HEK293T (cell line): Measurements from ENCODE around the gene PLCH2.

Experiments used
- CTCF ChIA-PET: fragments of 350-600 bp; formaldehyde crosslinking; extraction: SDS; loops from one replicate; lab custom pipeline; 2021; ENCODE audit warnings: antibody characterized with exemption, inconsistent platforms; lab: Yijun Ruan, JAX
- POLR2A ChIA-PET: fragments of 350-600 bp; formaldehyde crosslinking; extraction: SDS; loops from one replicate; lab custom pipeline; 2020; ENCODE audit warnings: antibody characterized with exemption, inconsistent platforms; lab: Yijun Ruan, JAX
- DNase-seq: peaks from one replicate; pipeline ENCODE4 v3.0.0; 2012; ENCODE audit warnings: mixed read lengths; ENCODE audit errors: extremely low spot score
- ARNT ChIP-seq: fragments of 450-650 bp; IDR thresholded peaks from 2 replicates; pipeline ENCODE4 v1.6.1; 2017; ENCODE audit warnings: mild to moderate bottlenecking
- BHLHE40 ChIP-seq: fragments of 450-650 bp; IDR thresholded peaks from 2 replicates; pipeline ENCODE4 v1.6.1; 2016; ENCODE audit warnings: mild to moderate bottlenecking, moderate library complexity, borderline replicate concordance
- CTBP1 ChIP-seq: fragments of 450-650 bp; IDR thresholded peaks from 2 replicates; pipeline ENCODE4 v1.6.1; 2016; ENCODE audit warnings: borderline replicate concordance
- ELF4 ChIP-seq: fragments of 450-650 bp; IDR thresholded peaks from 2 replicates; pipeline ENCODE4 v1.6.1; 2017; ENCODE audit warnings: antibody characterized with exemption
- FOXA1 ChIP-seq: fragments of 450-650 bp; IDR thresholded peaks from 2 replicates; pipeline ENCODE4 v1.6.1; 2016; ENCODE audit warnings: mild to moderate bottlenecking
- FOXK2 ChIP-seq: fragments of 450-650 bp; IDR thresholded peaks from 2 replicates; pipeline ENCODE4 v1.6.1; 2016; ENCODE audit warnings: mild to moderate bottlenecking
- FOXM1 ChIP-seq: fragments of 450-650 bp; IDR thresholded peaks from 2 replicates; pipeline ENCODE4 v1.6.1; 2017; ENCODE audit warnings: mild to moderate bottlenecking, borderline replicate concordance
- HDGF ChIP-seq: fragments of 450-650 bp; IDR thresholded peaks from 2 replicates; pipeline ENCODE4 v1.6.1; 2017; ENCODE audit warnings: antibody characterized with exemption, borderline replicate concordance
- L3MBTL2 ChIP-seq: fragments of 450-650 bp; conservative IDR thresholded peaks from 2 replicates; pipeline ENCODE4 v1.6.1; 2016; ENCODE audit warnings: mild to moderate bottlenecking
- LEF1 ChIP-seq: fragments of 450-650 bp; IDR thresholded peaks from 2 replicates; pipeline ENCODE4 v1.6.1; 2017; ENCODE audit warnings: mild to moderate bottlenecking, borderline replicate concordance
- NFRKB ChIP-seq: fragments of 450-650 bp; IDR thresholded peaks from 2 replicates; pipeline ENCODE4 v1.6.1; 2016; ENCODE audit warnings: mild to moderate bottlenecking, moderate library complexity
- SP1 ChIP-seq: fragments of 450-650 bp; IDR thresholded peaks from 2 replicates; pipeline ENCODE4 v1.6.1; 2017
- SUZ12 ChIP-seq: fragments of 450-650 bp; IDR thresholded peaks from 2 replicates; pipeline ENCODE4 v1.6.1; 2016; ENCODE audit warnings: mild to moderate bottlenecking
- TARDBP ChIP-seq: fragments of 450-650 bp; IDR thresholded peaks from 2 replicates; pipeline ENCODE4 v1.6.1; 2016
- ZNF384 ChIP-seq: fragments of 450-650 bp; IDR thresholded peaks from 2 replicates; pipeline ENCODE4 v1.6.1; 2016
- TF ChIP-seq, protein P1 (sequence below): fragments of 450-650 bp; IDR thresholded peaks from 2 replicates; pipeline ENCODE4 v1.6.1; 2016

Gene PLCH2

DNA sequence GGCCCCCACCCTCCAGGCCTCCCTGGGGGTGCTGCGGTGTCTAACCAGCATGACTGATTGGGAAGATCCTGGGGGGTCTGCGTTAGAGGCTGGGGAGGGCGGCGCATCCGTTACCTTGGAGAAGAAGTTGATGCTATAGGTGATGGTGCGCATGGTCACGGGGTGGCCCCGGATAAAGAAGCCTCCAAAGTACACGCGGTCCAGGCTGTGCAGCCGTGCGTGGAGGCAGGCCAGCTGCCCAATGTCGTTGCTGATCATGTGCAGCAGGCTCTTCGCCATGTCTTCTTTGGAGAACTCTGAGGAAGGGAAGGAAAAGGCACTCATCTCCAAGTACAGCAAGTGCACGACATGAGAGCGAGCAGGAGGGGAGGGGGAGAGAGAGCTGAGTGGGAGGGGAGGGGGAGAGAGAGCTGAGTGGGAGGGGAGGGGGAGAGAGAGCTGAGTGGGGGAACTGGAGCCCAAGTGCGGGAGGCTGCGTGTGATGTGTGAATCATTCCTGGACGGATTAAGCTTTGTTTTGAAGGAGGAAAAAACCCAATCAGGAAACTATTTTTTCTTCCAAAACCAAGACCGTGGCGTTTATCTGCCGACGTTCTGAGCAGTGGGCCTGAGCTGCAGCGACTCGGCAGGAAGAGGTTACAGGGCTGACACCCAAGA is 43.1 kb downstream of the PLCH2 start:
- CTCF ChIA-PET = interaction anchor here (1.3 kb wide), 1 partner anchor 28 kb away, joined by 3 read pairs; no protein-coding TSS in a partner anchor
- no peak for DNase-seq
- no peak for TF ChIP-seq BHLHE40
- no peak for TF ChIP-seq ARNT
- TF ChIP-seq, protein P1, sequence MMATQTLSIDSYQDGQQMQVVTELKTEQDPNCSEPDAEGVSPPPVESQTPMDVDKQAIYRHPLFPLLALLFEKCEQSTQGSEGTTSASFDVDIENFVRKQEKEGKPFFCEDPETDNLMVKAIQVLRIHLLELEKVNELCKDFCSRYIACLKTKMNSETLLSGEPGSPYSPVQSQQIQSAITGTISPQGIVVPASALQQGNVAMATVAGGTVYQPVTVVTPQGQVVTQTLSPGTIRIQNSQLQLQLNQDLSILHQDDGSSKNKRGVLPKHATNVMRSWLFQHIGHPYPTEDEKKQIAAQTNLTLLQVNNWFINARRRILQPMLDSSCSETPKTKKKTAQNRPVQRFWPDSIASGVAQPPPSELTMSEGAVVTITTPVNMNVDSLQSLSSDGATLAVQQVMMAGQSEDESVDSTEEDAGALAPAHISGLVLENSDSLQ = no peak
- no peak for TF ChIP-seq SUZ12
- TF ChIP-seq TARDBP = no peak
- POLR2A ChIA-PET = no interaction called here

DNA sequence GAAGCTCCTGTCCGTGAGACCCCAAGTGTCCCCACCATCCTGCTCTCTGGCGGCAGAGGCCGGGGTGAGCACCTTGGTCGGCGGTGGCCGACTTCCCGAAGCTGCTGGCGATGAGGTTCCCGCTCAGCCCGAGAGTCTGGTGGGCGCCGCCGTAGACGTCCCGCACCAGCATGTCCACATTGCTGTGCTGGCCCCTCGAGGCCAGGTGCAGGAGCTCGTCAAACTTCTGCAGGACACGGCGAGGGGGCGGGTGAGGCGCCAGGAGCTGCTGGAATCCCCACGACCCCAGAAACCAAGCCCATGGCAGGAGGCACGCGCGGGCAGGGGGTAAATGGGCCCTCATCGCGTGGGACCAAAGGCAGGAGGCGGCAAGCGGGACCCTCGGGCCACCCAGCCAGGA is 43.6 kb downstream of the PLCH2 start:
- TF ChIP-seq LEF1 = no peak
- TF ChIP-seq, protein P1 = no peak
- TF ChIP-seq NFRKB = no peak
- TF ChIP-seq HDGF = no peak
- TF ChIP-seq SP1 = no peak
- TF ChIP-seq TARDBP = no peak
- TF ChIP-seq FOXM1 = no peak
- no peak for TF ChIP-seq CTBP1
- TF ChIP-seq ELF4 = no peak
- no peak for TF ChIP-seq SUZ12
- no peak for TF ChIP-seq FOXK2
- TF ChIP-seq ZNF384 = no peak
- TF ChIP-seq ARNT = no peak
- no peak for TF ChIP-seq FOXA1
- ChIA-PET POLR2A (interaction anchor here (0.8 kb wide), 1 partner anchor 14 kb away, joined by 3 read pairs; no protein-coding TSS in a partner anchor), CTCF (interaction anchor here (1.3 kb wide), 1 partner anchor 27 kb away, joined by 3 read pairs; no protein-coding TSS in a partner anchor)
- DNase-seq = no peak

DNA sequence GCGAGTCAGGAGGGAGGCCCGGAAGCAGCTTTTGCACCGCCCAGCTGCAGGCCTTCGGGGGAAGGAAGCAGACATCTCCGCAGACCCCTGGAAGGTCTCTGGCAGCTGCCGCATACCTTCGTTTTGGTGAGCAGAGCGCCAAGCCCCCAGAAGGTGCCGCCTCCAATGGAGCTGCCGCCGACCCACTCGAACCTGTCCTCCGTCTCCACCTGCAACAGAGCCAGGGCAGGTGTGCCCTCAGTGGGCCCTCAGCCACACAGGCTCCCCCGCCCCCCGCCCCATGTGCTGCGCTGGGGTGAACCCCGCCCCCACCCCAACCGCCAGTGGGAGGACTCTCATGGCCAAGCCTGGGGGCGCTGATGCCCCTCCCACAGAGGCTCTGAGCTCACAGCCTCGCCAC is 44.1 kb downstream of the PLCH2 start:
- ChIA-PET POLR2A (interaction anchor here (0.8 kb wide), 1 partner anchor 14 kb away, joined by 3 read pairs; no protein-coding TSS in a partner anchor), CTCF (no interaction called here)
- no peak for DNase-seq
- TF ChIP-seq, protein P1 = no peak
- TF ChIP-seq ELF4 (no peak), LEF1 (no peak), ARNT (no peak), TARDBP (no peak), HDGF (no peak), BHLHE40 (no peak), ZNF384 (no peak), FOXK2 (no peak), SUZ12 (no peak), SP1 (no peak), FOXM1 (no peak), CTBP1 (no peak), NFRKB (no peak), FOXA1 (no peak), L3MBTL2 (no peak)

DNA sequence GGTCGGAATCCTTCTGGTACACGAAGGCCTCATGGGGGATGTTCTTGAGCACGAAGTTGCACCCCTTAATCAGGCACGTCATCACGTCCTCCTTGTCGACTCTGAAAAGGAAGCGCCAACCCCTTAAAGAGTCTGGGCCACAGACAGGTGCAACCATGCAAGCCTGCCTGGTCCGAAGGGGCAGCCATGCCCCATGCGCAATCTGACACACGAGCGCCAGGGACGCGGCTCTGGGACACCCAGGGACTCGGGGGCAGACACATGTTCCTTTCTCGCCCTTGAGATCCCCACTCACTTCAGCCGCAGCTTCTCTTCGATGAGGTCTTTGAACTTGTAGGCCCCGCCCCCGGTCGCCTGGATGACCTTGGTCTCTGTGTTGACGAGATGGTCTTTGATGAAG is 44.7 kb downstream of the PLCH2 start:
- ChIA-PET CTCF (no interaction called here), POLR2A (no interaction called here)
- no peak for TF ChIP-seq HDGF
- TF ChIP-seq ARNT = no peak
- TF ChIP-seq TARDBP = no peak
- TF ChIP-seq, protein P1 = no peak
- no peak for DNase-seq

DNA sequence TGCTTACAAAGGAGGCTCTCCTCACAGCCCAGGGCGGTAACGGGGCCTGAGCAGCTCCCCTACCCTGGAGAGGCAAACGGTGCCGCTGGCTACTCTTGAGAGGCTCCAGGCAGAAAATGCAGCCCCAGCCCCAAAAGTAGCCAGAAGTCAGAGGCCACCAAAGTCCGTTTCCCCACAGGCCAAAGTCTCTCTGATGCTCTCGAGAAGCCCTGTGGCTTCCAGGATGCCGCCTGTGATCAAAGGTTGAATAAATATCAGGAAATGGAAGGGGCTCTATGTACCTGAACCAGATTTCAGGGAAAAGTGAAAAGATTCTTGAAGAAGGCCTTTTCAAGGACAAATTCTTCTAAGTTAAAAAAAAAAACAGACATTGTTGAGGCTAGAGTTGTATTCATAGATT is 46.1 kb downstream of the PLCH2 start:
- TF ChIP-seq HDGF = no peak
- TF ChIP-seq NFRKB = no peak
- no peak for TF ChIP-seq ARNT
- no peak for TF ChIP-seq FOXM1
- no peak for TF ChIP-seq ZNF384
- no peak for TF ChIP-seq SUZ12
- TF ChIP-seq FOXK2 = no peak
- TF ChIP-seq TARDBP = no peak
- no peak for TF ChIP-seq SP1
- no peak for TF ChIP-seq CTBP1
- no peak for TF ChIP-seq ELF4
- no peak for TF ChIP-seq LEF1
- TF ChIP-seq, protein P1 = no peak
- no peak for TF ChIP-seq FOXA1
- ChIA-PET POLR2A (no interaction called here), CTCF (no interaction called here)
- DNase-seq = no peak
